Retina (tissue), 1 donor: ENCODE data around the gene OR5K2.
A peak's percentile ranks its signal among the peaks of the same experiment; 100 is the strongest.

ENCODE experiments used
- DNase-seq: peaks from one replicate; pipeline ENCODE4 v3.0.0-alpha.2; 2016

OR5K2 gene

DNA sequence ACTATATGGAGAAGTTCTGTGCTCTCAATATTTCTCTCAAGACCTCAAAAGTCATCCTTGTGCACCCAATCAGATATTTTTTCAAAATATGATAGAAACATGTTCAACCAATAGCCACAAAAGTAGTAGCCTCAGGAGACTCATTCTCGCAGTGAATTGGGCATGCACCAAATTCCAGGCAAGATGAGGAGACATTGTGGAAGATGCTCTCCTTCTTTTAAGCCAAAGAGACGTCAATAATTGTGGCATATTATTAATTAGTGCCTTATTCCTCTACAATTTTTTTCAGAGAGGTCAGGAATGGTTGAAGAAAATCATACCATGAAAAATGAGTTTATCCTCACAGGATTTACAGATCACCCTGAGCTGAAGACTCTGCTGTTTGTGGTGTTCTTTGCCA is at the start of gene OR5K2:
TSS of gene OR5K2 (plus strand) at position 301 of the 400 bp plus-strand sequence. CDS start at position 301, 0 bp downstream.
- DNase-seq = no peak

DNA sequence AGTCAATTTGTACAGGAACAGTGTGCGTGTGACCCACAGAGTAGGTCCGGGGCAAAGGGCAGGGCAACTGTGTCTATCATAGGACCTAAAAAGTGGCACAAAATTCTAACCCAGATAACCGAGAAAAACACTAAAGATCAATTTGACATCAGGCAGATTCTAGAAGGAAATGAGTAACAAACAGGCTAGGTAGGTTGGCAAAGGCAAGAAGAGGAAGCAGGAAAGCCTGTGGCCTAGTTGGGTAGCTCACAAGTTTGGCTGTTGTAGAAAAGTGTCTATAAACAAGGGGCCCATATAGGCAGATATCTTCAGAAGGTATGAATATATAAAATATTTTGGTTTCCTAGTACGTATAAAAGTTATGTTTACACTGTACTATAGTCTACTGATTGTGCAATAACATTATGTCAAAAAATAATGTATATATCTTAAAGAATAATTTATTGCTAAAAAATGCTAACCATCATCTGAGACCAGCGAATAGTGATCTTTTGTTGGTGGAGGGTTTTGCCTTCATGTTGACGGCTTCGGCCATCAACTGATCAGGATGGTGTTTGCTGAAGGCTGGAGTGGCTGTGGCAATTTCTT is 47.8 kb upstream of the OR5K2 start:
- DNase-seq = no peak

DNA sequence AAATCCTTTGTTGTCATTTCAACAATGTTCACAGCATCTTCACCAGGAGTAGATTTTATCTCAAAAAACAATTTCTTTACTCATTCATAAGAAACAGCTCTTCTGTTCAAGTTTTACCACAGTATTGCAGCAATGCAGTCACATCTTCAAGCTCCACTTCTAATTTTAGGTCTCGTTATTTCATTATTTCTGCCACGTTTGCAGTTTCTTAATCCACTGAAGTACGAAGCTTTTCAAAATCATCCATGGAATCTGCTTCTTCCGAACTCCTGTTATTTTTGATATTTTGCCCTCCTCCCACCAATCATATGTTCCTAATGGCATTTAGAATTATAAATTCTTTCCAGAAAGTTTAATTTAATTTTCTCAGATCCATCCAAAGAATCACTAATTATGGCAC is 47.1 kb upstream of the OR5K2 start:
- DNase-seq = no peak

DNA sequence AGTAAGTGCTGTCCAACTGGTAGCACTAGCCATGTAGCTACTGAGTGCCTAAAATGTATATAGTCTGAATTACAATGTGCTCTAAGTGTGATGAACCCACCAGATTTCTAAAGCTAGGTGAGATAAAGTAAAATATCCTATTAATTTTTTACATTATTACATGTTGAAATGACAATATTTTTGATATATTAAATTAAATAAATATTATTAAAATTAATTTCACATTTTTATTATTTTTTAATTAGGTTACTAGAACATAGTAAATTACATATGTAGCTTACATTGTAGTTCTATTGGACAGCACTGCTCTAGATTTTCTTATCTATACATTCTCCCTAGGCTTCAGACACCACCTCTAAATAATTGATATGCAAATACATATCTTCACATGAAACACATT is 43.7 kb upstream of the OR5K2 start:
- DNase-seq = no peak

DNA sequence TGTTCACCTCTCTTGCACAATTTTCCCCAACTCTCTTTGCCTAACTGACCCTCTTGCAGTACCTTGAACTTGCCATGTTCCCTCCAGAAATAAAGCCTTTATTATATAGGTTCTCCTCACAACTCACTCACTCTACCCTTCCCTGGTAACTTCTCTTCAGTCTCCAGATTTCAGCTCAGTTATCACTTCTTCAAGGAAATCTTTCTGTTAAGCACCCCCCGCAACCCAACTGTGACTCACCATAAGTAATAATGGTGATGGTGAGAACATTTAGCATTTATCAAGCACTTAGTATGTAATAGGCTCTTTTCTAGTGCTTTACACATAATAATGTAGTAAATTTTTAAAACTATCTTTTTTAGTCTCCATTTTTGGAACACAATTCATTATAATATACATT is 42.6 kb upstream of the OR5K2 start:
- no peak for DNase-seq

DNA sequence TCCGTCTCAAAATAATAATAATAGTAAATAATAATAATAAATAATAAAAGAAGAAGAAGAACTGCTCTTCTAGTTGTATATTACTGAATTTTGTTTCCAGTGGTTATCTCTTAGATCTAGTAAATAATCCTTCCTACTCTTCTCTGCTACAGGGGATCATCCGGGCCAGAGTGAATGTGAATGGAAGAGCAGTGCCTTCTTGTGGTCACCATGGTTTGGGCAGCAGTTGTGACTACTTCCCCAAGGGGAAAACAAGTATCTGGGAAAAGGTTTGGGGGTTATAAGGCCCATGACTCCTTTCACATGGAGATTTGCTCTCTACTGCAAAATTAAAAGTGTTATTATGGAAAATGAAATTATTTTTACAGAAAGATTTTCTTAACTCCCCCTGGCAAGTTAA is 39.9 kb upstream of the OR5K2 start:
- no peak for DNase-seq

DNA sequence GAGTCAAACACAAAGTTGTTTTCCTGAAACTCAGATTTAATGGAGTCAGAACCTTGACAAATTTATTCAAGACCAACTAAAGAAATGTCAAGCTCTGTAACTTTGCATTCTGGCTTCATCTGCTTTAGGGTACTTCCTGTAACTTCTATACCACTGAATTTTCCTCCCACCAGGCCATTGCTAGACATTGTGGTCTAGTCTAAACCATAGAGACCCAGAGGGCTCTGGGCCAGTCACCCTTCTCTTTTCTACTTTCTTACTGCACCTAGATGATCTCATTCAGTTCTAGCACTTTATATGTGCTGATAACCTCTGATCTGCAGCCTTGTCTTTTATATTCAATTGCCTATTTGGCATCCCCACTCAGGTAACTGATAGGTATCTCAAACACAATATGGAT is 37.3 kb upstream of the OR5K2 start:
- DNase-seq = no peak

DNA sequence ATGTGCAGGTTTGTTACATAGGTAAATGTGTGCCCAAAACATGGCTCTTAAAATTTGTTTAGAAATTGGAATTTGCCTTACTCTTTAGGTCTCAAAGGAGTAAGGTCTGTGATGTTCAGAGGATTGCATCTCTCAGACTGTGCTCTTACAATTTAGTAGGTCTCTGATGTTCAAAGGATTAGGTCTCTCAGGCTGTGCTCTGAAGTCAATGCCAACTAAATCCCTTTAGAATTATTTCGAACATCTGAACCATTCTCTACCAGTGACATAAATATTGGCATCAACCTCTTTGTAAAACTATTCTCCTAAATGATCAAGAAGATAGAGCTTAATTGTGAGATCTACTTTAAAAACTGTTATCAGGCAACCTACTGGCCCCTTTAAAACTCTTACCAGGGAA is 34.6 kb upstream of the OR5K2 start, which contains the start of gene OR5K1:
TSS of gene OR5K1 (plus strand) at position 301 of the 400 bp plus-strand sequence. CDS start 6,376 bp downstream, outside the sequence.
- no peak for DNase-seq

DNA sequence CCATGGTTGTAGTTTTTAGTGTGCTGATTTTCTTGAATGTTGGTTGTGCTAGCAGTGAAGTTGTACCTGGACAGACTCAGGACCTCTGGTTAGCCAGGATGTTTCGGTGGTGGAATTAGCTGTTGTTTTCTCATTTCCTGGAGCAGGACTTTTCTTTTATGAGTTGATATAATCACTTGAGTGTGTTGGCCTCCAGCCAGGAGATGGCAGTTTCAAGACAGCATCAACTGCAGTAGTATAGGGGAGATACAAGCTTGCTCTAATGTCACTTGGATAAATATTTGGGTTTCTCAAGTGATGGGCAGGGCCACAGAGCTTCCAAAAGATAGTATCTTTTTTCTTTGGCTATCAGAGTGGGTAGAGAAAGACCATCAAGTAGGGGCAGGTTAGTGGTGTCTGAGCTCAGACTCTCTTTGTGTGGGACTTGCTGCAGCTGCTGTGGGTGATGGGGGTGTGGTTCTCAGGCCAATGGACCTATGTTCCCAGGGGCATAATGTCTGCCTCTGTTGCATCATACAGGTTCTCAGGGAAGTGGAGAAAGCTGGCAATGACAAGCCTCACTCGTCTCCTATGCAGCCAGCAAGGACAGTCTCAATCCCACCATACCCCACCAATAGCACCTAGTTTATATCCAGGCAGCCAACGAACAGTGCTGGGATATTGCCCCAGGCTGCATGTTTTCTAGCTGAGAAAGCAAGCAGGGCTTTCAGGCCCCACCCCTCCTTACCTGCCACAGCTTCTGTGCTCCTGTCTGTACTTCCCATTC is 14.6 kb upstream of the OR5K2 start:
- DNase-seq = no peak

DNA sequence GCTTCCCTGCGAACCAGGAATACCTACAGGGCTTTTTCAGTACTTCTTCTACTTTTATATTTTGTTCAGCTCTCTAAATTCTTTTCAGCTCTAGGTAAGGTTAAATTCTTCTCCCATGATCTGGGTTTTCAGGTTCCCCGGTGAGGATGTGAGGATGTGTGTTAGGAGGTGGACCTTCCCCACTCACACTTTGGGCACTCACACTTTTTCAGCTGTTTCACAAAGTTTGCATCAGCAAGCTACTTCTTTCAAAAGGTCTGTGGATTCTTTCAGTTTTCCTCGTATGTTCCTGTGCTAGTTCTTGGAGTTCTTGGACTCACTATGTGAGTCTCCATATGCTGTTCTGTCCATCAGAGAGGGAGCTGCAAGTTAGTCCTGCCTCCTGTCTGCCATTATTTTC is 13.9 kb upstream of the OR5K2 start:
- DNase-seq = no peak

DNA sequence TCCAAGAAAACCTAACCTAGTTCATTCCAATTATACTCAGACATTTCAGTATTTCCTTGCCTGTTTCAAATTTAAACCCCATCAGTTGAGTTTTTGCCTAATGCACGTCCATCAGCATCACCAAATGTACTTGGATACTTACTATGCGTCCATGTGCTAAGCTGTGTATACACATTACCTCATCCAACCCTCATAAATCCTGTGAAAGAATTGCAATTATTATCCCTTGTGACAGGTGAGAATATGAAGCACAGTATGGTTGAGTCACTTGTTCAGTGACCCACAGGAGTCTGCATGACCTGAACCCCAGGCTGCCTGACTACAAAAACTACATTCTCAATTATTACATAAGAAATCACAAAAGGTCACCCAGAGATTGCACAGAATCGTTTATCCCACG is 2.5 kb downstream of the OR5K2 start:
- no peak for DNase-seq

DNA sequence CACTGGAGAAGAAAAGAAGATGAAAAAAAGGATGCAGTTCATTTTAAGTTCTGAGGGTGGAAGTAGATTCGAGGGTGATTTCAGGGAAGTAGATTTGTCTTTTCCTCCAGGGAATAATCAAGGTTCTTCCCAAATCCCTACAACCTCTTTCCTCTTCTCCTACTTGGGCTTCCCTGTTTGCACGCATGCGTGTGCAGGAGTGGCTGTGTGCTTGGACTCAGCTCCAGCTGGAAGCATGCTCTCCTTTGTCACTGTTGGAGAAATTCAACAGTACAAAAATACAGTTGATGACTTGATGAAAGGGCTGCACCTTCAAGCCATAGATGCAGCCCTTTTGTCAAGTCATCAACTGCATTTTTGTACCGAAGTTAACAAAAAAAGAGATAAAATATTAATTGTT is 3.8 kb downstream of the OR5K2 start:
- DNase-seq = no peak

DNA sequence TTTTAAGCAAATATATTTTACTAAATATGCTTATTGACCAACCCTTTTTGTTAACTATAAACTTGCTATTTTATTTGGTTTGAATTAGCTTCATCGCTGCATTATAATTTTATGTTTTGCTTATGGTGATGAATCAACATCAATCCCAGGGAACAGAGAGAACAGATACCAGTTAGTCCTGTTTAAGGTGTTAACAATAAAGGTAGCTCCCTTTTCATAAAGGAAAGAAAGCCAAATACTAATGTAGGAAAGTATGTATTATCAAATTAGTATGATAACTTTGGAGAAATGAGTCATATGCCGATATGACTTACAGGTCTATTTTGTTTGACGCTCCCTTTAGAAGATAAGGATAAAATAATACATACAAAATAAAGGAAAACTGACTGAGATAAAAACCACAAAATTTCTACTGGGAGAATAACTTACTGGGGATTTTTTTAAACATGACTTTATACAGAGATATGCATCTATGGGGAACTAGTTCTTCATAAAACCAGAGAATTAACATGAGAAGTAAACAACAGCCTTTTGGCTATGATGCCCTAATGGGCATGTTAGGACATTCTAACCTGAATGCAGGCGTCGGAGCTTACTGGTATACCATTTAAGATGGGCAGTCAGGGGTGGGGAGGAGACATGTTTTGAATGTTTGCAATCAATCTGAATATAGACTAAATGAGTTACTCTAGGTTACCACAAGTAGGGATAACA is 4.5 kb downstream of the OR5K2 start:
- DNase-seq = no peak

DNA sequence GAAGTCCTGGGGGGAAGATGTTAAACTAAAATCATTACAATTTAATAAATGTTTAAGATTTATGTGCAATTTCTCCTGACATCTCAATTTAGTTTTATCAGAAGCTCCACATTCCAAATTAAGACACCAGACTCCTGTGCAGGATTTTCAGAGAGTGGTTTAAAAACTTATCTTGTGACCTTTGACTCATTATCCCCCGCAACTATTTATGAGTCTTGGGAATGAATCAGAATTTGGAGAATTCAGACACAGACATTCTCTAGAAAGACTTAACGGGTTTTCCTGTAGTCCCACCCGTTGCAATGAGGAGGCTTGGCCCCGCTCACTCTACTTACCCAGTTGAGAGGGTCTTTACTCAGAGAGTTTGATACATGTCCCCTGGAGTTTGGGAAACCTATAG is 7.1 kb downstream of the OR5K2 start:
- DNase-seq = no peak

DNA sequence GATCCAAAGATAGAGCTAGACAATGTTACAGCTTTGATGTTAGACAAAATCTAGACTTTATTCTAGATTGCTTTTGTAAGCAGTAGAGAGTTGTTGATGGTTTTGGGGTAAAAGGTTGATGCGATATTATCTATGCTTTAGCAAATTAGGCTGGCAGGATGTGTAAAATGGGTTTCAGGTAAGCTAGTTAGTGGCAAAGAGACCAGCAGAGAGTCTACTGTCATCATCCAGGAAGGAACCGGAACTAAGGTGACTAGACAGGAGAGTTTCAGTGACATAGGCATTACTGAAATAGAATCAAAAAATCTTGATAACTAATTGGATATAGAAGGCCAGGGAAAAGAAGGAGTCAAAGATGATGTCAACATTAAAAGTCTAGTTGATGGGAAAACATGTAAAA is 11.1 kb downstream of the OR5K2 start:
- DNase-seq = no peak

DNA sequence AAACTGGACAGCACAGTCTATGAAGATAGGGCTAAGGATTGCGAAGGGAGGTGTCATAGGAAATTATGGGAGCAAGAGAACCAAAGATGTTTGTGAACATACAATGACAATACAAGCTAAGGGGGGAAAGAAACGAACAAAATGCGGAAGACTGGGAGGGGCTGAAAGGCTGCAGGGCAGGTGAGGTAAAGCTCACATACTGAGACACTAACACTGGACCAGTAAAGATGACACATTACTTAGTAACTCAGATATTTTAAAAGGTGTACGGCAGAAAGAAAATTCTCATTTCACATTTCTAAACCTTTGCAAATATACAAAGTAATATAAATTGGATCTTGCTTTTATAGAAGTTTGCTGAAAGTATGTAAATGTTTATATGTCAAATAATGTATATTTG is 15.1 kb downstream of the OR5K2 start:
- DNase-seq = no peak

DNA sequence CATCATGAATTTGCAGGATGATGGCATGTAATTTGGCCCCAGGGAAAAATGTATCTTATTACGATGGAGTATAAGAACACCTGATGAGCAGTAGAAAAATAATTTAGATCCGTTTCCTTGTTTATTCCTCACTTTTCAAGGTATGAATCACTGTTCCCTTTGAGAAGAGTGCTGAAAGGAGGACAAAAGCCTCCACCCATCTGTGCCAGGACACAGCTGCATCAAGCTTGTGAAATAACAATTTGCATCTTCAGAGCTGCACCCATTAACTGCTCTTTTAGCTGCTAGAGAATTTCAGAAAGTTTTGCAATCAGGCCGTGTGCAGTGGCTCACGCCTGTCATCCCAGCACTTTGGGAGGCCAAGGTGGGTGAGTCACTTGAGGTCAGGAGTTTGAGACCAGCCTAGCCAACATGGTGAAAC is 15.6 kb downstream of the OR5K2 start:
- no peak for DNase-seq

DNA sequence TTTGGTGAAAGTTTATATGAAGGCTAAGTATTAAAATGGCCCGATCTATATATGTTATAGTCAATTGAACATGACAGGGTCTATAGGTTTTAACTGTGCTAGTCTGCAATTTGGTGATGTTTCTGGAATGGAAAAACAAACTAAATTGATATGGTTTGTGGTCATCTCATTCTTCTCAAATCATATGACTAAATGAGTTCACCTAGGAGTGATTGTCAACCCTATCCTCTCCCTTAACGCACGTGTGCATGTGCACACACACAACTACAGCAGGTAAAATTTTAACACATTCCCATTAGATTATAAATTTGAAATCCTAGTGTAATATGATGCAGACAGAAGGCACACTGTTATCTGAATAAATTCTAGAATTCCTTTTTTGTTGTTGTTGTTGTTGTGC is 16.3 kb downstream of the OR5K2 start:
- no peak for DNase-seq

DNA sequence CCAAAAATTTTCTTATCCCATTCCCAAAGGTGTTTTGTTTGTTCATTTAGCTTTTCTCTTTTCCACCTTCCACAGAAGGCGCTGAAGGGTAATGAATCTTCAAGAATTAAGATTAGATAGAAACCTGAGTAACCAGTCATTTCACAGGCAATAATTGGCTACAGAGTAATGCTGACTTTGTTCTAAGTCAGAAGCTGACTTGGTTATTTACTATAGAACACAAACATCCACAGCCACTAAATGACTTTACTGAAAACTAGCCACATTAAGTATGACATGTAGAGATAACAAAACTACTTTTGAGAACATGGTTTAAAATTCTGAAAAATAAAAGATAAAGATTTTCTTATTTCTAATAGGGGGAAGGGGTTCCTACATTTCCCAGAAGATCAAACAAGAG is 17.5 kb downstream of the OR5K2 start:
- no peak for DNase-seq

DNA sequence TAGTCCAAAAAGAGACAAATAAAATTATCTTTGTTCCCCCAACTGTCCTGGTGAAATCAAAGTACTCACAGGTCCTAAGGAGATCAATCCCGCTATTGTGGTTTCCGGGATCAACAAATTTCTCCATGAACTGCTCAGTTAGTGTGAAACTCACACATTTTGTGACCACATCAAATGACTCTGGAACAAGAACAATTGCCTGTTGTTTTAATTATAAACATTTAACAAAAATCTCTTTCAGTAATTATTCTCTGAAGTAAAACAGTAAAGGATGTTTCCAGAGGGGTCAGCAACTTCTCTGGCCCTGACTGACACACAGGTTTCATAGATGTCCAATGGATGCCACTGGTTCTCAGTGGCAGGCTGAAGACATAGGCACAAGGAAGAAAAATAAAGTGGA is 21.3 kb downstream of the OR5K2 start:
- no peak for DNase-seq

DNA sequence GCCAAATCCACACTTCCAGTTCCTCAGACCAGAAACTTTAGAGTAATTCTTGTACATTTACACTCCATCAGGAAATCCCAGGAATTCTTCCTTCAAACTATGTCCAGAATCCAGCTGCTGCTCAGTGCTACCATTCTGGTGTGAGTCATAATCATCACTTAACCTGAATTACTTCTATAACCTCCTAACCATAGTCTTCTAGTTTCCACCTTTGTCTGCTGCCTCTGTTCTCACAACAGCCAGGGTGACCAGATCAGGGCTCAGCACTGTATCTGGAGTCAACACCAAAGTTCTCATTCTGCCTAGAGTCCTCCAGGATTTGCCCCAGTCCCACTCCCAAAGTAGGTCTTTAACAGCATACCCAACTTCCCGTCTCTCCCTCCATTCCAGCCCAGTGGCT is 21.9 kb downstream of the OR5K2 start:
- no peak for DNase-seq

DNA sequence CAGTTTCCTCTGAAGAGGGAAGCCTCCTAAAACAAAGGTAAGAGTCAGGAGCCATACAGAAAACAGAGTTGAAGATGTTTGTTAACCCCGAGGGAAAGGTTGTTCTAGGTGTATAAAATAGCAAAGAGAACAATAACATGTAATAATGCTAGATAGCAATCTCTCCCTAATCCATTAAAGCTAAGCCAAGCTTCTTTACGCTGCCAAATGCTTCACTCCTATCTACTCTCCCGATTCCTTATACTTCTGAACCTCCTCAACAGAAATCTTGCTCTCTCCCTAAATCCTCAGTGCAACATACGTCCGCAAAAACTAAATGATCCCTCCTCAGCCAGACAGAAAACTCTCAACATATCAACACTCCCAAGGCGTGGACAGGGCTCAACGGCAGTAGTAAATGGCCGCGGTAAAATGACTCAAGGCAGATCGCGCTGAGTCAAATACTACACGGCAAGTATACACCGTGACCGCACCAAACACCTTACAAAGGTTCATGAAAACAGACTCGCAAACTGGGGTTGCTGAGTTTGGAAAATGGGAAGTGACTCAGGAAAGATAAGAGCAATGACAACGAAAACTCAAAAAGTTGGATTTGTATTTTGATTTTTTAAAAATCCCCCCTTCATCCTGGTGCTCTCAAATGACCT is 24.5 kb downstream of the OR5K2 start:
- no peak for DNase-seq

DNA sequence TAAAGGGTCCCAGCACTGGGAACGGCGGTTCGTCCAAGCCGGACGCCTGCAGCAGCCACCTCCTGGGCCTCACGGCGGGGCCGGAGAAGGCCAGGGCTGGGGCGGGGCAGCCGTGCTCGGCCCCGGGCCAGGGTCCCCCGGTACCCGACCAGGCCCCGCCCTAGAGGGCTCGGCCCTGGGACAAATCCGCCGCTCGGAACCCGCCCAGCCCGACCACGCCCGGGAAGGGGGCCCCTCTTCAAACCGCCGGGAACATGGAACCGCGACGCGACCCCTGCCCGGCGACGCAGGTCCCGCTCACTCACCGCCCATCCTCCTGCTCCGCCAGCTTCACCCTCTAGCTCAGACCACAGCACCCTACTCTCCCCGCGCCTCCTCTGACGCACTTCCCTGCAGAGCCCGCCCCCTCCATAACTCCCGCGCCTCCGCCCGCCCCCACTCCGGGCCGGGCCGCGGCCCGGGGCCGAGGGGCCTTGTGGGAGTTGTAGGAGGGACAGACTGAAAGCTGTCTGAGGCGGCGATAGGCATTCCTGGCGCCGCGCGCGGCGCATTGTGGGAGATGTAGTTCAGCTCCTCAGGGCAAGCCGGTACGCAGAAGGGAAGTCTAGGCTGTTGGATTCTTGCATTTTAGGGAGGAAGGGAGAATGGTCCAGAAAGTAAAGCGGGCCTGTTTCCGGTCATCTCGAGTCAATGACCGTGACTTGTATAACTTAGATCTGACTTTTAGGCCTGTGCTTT is 25.2 kb downstream of the OR5K2 start, which contains the start of gene CLDND1:
TSS of gene CLDND1 (minus strand) at position 359 of the 738 bp plus-strand sequence. CDS start 1,478 bp downstream, outside the sequence.
- DNase-seq = peak; percentile 94
